Measurements from ENCODE around the gene CHMP5.

CHMP5 gene

DNA sequence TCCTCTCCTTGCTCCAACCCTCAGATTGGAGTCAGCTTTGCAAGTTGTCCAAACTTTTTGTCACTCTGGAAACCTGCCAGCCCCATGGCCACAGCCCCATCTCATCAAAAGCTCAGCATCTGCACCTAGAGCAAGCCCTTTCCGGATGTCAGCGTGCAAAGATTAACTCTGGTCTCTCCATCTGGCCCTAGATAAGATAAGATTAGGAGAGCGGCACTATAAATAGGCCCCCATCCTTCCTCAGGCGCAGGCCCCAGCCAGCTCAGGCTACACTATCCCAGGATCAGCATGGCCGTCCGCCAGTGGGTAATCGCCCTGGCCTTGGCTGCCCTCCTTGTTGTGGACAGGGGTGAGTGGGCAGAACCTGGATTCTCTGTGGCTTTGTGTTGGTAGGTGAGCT, 24.9 kb upstream of the CHMP5 start, which contains the start of gene SPINK4:
Gene SPINK4, plus strand, starts transcription at position 247 of the 400 bp plus-strand sequence. Its CDS starts 42 bp downstream, at position 289.
- in situ Hi-C loops (cut with HindIII; ENCODE audit: low pct_ligation_motif_present, low pct_unique_long_range_greater_than_20kb, low sequenced_read_pairs): no loop called here
- DNase-seq: no peak

DNA sequence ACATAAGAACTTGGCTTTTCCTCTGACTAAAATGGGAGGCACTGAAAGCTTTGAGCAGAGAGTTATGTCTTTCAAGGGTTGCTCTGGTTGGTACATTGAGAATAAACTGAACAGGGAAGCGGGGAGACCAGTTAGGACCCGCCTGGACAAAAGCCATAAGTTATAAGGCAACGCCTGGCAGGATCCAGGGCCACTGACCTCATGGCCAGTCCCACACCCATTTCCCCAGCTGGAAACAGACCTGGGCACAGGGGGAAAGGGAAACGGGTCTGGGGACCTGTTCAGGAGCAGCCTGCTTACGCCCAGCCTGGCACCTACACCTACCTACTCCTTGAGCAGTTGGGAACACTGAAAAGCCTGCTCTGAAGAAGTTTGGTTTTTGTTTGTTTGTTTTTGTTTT, 23.6 kb upstream of the CHMP5 start:
- DNase-seq: no peak
- in situ Hi-C loops (cut with HindIII; ENCODE audit: low pct_ligation_motif_present, low pct_unique_long_range_greater_than_20kb, low sequenced_read_pairs): no loop called here

DNA sequence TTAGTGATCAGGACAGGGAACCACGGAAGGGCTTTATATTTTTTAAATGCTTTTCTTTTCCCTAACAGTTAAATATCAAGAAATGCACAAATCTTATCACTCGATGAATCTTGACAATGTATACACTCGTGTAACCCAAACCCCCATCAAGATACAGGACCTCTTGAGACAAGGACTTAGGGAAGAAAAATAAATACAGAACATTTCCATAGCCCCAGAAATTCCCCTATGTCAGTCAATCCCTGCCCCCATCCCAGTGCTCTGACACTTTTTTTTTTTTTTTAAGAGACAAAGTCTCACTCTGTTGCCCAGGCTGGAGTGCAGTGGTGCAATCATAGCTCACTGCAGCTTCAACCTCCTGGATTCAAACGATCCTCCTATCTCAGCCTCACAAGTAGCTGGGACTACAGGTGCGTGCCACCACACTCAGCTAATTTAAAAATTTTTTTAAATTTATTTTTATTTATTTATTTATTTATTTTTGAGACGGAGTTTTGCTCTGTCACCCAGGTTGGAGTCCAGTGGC, 22.2 kb upstream of the CHMP5 start:
- DNase-seq: no peak
- in situ Hi-C loops (cut with HindIII; ENCODE audit: low pct_ligation_motif_present, low pct_unique_long_range_greater_than_20kb, low sequenced_read_pairs): no loop called here

DNA sequence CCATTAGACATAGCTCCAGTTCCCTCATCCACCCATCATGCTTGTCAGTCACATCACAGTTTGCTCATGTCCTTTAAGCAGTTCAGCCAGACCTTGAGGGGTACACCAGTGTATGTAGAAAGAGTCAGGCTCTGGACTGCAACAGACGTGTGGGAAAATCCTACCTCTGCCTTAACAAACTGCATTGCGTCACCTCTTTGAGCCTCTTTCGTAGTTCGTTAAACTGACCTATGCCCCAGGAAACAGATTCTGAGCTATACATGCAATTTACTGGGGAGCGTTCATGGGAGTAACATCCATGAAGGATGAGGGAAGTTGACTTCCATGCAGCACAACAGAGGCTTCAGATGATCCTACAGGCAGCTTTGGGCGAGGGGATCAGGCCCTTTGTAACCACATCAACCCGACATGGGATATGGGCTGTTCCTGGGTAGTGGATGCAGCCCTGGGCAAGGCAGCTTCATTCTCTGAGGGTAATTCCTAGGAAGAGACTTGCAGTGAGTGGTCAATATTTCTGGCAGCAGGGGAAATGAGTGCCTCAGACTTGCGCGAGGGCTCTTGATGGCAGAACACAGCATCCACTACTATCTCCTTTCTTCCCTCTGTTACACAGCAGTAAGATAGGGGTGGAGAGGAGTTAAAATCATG, 20.6 kb upstream of the CHMP5 start:
- in situ Hi-C loops (cut with HindIII; ENCODE audit: low pct_ligation_motif_present, low pct_unique_long_range_greater_than_20kb, low sequenced_read_pairs): no loop called here
- no peak for DNase-seq

DNA sequence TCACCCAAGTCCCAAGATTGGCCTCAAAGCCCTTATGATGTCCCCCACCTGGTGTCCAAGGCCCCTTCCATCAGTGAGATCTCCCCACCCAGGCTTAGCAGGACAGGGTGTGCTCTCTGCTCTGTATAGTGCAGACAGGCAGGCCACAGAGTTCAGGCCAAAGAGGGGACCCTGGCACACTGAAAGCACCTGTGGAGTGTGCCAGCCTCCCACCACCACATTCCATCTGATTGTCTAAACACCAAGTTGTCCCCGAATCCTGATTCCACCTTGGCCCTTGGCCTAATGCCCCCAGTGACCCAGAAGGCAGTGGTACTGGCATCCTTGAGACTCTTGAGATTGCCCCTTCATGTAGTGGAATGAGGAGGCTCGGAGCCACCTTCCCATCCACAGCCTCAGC, 19.5 kb upstream of the CHMP5 start:
- no peak for DNase-seq
- in situ Hi-C loops (cut with HindIII; ENCODE audit: low pct_ligation_motif_present, low pct_unique_long_range_greater_than_20kb, low sequenced_read_pairs): no loop called here

DNA sequence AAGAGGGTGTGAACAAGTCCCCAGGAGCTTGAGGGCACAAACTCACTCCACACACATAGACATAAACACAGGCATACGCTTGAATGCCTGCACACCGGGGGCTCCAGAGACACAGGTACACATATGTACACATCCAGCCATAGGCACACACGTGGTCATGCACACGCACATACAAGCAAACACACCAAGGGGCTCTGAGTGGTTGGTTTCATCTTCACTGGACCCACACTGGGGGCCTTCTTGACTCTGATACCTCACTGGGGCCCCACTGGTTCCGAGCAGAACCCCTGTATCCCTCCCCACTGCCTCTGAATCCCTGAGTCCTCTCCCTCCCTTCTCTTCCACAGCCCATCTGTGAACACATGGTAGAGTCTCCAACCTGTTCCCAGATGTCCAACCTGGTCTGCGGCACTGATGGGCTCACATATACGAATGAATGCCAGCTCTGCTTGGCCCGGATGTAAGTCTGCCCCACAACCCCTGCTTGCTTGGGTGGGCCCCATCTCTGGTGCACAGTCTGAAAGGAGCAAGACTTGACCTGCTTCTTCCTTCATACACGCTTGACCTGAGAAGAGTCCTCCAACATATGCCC, 18.5 kb upstream of the CHMP5 start:
- in situ Hi-C loops (cut with HindIII; ENCODE audit: low pct_ligation_motif_present, low pct_unique_long_range_greater_than_20kb, low sequenced_read_pairs): no loop called here

DNA sequence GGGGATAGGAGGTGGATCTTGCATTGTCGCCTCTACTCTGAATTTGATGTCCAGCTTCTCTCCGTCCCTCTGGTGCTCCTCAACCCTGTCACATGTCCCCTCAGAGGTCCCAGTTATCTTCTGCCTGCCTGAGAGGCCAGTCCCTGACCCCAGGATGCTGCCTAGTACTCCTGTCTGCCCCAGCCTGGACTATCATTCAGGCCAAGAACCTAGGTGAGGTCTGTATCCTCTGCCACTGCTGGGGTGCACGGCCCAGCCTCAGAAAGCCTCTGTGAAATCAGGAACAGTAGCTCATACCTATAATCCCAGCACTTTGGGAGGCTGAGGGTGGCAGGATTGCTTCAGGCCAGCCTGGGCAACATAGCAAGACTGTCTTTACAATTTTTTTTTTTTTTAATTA, 16.2 kb upstream of the CHMP5 start:
- in situ Hi-C loops (cut with HindIII; ENCODE audit: low pct_ligation_motif_present, low pct_unique_long_range_greater_than_20kb, low sequenced_read_pairs): no loop called here
- no peak for DNase-seq

More for the DNA sequence above, 18.5 kb upstream of the CHMP5 start:
- DNase-seq: no peak

DNA sequence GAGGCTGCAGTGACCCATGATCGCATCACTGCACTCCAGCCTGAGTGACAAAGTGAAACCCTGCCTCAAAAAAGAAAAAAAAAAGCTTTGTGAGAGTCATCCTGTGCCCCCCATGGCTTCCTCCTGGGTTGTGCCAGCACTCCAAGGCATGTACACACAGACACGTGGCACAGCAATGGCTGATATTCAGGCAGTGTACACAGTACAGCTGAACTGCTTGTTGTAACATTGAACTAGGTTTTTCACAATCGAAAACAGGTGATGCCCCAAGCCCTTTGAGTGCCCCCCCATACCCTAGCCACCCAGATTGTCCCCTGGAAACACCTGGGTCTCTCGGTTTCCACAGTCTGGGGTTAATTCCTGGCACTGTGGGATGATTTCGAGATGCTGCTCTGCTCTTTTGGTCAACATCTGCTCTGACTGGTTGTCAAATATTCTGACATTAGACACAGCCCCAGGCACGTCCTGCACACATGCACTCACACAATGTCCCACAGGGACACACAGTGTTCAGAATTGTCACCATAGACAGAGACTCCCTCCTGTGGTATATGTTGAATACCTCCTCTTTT, 15.7 kb upstream of the CHMP5 start:
- DNase-seq: no peak
- in situ Hi-C loops (cut with HindIII; ENCODE audit: low pct_ligation_motif_present, low pct_unique_long_range_greater_than_20kb, low sequenced_read_pairs): no loop called here

DNA sequence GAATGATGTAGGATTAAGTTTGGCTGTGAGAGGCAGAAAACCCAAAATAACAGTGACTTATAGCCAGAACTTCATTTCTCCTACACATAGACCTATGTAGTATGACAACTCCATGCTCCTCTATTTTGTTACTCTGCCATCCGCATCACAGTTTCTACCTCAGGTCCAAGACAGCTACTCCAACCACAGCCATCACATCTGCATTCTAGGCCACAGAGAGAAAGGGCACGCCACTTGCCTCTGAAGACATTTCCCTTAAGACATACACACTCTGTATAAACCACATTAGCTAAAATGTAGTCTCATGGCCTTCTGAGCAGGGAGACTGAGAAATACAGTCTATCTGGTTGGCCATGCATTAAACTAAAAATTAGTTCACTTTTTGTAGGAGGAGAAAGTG, 14.9 kb upstream of the CHMP5 start:
- DNase-seq: no peak
- in situ Hi-C loops (cut with HindIII; ENCODE audit: low pct_ligation_motif_present, low pct_unique_long_range_greater_than_20kb, low sequenced_read_pairs): no loop called here

DNA sequence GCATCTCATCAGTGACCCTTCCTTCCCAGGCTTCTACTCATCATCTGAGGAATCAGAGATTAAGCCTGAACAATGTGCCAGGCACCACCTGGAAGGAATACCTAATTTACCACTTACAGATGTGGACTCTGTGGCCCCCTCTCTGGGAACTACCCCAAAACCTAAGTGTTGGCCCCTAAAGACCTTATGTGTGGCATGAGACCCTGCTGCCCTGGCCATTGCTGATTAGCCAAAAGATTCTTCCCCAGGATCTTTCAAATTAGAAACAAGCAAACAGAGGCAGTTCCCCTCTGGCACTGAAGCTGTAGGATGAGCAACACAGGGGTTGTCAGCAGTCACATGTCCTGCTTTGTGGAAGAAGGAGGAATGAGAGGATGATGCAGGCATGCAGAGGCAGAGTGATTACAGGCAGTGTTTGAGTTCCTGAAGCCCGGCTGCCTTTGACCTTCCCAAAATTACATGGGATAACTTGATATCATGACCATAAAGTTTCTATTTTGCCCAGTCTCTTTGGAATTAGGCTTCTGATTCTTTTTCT, 14.3 kb upstream of the CHMP5 start:
- peak; percentile 11 for DNase-seq
- in situ Hi-C loops (cut with HindIII; ENCODE audit: low pct_ligation_motif_present, low pct_unique_long_range_greater_than_20kb, low sequenced_read_pairs): no loop called here

DNA sequence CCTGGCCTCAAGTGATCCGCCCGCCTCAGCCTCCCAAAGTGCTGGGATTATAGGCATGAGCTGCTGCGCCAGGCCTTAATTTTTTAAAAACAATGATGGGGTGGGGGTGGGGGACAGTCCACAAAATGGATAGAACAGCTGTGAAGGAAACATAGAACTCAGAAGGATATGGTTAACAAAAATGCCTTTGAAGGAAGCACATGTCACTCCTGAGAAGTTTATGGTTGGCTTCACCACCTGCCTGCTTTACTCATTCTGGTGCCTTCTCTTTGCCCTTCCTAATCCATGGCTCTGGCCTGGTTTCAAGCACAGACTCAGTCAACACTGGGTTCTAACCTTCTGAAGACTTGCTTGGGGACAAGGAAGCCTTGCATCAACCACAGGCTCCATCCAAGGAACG, 10.6 kb upstream of the CHMP5 start:
- in situ Hi-C loops (cut with HindIII; ENCODE audit: low pct_ligation_motif_present, low pct_unique_long_range_greater_than_20kb, low sequenced_read_pairs): no loop called here
- DNase-seq: no peak

DNA sequence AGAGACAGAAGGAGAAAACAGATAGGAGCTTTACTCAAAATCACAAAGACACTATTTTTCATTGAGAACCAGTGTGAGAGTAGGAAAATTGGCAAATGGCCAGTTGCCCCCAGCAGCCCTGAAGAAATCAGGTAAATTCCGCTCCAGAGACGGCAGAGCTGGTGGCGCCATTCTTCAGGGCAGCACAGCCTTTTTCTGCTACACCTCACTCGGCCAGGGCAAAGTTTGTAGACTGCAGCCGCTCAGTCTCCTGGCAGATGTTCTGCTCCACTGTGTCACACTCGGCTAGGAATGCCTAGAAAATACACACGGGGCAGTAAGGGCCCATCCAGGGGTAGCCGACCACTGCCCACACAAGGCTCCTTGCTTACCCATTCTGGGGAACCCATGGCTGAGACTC, 9.8 kb upstream of the CHMP5 start:
- in situ Hi-C loops (cut with HindIII; ENCODE audit: low pct_ligation_motif_present, low pct_unique_long_range_greater_than_20kb, low sequenced_read_pairs): no loop called here
- DNase-seq: no peak

DNA sequence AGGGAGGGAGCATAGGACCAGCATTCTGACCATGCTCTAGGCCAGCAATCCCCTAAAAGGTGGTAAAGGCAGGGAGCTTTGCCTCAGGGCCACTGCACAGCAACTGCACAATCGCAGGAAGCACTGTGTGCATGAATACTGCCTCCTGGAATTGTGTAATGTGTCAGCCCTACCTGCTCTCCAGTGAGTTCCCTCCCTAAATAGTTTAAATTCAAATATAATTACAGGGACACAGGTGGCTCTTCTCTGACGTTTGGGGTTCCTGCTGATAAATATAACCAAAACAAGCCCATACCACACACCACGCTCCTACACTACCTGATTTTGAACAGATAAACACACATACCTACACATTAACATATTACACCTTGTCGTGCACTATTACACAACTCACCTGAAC, 9.4 kb upstream of the CHMP5 start:
- in situ Hi-C loops (cut with HindIII; ENCODE audit: low pct_ligation_motif_present, low pct_unique_long_range_greater_than_20kb, low sequenced_read_pairs): no loop called here
- DNase-seq: no peak

DNA sequence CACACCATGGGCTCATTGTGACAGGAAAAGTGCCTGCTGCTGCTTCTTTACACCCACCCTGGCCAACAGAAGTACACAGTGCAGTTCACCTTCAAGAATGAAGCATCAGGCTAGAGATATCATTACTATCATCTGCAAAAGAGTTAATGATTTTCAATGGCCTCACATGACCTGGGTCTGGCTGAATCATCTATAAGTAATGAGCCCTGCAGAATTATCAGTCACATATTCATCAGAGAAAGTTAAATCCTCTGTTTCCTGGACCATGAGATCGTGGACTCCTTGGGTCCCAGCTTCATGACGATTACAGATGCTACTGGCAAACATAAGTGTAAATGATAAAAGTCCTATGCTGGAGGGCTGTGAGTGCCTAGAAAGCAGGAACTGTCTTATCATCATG, 8.6 kb upstream of the CHMP5 start:
- DNase-seq: peak; percentile 31
- in situ Hi-C loops (cut with HindIII; ENCODE audit: low pct_ligation_motif_present, low pct_unique_long_range_greater_than_20kb, low sequenced_read_pairs): no loop called here

DNA sequence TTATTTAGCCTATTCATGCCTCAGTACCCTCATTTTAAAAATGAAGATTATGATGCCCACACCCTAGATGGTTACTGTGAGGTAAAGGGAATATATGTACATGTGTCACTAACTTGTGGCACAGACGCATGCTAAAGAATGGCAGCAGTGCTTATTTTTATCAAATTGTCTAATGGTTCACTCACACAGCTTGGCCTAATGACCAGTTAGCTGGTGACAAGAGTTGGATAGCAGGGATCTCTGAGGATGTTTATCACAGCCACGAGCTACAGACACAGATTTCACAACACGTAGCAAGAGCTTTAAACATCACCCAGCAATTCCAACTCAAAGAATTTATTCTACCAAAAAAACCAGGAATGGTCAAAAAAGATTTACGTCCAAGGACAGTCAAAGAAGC, 7.6 kb upstream of the CHMP5 start:
- in situ Hi-C loops (cut with HindIII; ENCODE audit: low pct_ligation_motif_present, low pct_unique_long_range_greater_than_20kb, low sequenced_read_pairs): no loop called here
- no peak for DNase-seq

DNA sequence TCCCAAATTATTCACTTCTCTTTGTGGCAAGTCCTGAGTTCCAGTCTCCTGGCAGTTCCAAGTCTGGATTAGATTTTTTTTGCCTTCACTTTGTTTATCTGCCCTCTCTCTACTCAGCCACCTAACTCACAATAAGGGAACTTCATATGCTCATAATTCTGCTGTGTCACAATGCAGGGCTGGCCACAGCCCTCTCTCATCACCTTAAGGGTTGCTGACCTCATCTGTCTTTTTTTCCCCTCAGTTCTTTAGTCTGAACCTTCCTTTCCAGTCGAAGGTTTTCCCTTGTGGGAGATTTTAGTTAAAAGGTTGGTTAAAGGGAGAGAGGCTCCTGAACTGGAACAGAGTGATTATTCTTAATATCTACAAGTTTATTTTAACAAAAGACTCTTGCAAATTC, 4.5 kb upstream of the CHMP5 start:
- in situ Hi-C loops (cut with HindIII; ENCODE audit: low pct_ligation_motif_present, low pct_unique_long_range_greater_than_20kb, low sequenced_read_pairs): no loop called here
- no peak for DNase-seq

DNA sequence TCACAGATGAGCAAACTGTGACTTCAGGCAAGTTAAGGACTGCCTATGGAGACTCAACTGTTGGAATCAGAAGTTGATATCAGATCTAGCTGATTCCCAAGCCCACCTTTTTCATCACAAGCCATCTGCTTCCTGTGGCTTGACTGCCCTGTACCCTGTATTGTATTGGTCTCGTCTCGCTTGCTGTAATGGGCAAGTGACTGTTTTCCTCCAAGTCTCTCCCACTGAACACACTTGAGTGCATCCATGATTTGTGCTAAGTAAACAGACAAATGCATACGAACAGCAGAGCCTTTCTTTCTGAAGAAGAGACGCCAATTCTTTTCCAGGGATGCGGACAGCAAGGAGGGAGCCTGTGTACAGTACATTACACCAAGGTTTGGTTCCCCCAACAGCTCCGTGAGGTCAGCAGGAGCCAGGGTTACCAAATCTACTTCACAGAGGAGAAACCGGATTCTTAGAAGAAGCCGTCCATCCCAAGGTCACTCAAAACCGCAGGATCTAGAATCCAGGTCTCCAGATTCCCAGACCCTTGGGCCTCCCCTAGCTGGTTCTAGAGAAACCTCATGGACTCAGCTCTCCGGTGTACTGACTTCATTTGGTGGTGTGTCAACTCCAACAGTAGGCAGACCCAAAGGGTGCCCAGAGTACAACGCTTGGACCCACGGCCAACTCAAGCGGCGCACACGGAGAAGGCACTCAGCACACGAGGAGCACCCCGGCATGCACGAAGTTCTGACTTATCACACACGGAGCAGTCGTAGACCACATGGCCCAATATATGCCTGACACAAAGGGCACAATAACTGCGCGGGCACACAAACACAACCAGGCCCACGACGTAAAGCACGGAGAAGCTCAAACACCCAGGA, 1.5 kb upstream of the CHMP5 start:
- in situ Hi-C loops (cut with HindIII; ENCODE audit: low pct_ligation_motif_present, low pct_unique_long_range_greater_than_20kb, low sequenced_read_pairs): no loop called here
- peak; percentile 19 for DNase-seq

DNA sequence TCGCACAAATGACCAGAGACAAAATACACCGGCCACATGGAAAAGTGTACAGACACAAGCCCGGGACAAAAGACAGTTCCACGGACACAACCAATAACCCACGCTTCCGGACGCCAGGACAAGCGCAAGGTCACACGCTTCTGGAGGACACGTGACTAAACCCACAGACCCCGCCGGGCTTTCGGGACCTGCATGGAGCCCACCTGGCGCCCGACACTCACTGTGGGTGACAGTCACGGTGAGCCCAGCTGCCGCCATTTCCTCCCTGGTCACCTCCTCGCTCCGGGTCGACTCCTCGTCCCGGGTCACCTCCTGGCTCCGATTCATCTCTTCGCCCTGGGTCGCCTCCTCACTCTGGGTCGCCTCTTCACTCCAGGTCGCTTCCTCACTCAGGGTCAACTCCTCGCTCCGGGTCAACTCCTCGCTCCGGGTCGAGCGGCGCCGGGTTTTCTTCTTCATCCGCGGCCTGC, 811 bp upstream of the CHMP5 start:
- in situ Hi-C loops (cut with HindIII; ENCODE audit: low pct_ligation_motif_present, low pct_unique_long_range_greater_than_20kb, low sequenced_read_pairs): no loop called here
- DNase-seq: peak; percentile 15
